Right ventricle myocardium superior (tissue), 1 donor: ENCODE results near the gene RAMACL. TPM values are rescaled to one million over a fixed set of nuclear protein-coding genes. Genes with fewer than 3 reads are reported as not detected.
"Not testable (repeated sequence)": the region's sequence is repeated elsewhere in the genome, so short reads cannot be mapped to it uniquely, and the experiment has no call there.

Source experiments
- ATAC-seq: fragments of 200-7000 bp; cut with Tn5 transposase; one replicate; pipeline ENCODE4 v1.9.1; 2020; ENCODE audit warnings: mild to moderate bottlenecking; ENCODE audit not compliant: poor library complexity
- DNase-seq: peaks from one replicate; pipeline ENCODE4 v3.0.0-alpha.2; 2020
- intact Hi-C: fragments of 100-400 bp; cut with DNase I; formaldehyde crosslinking; loops from one replicate; pipeline ENCODE4 v1.11.2; 2022
- total RNA-seq: library from RNA; stranded (reverse); fragmentation: NEBNext Ultra II Directional; extraction: Animal tissue kit (Norgen Biotek cat#: 25700); gene quantifications from one replicate; pipeline ENCODE4 v1.2.1, GENCODE V29; 2021
- donor health status: DM: no; HTN: yes; CAD: no; lungs with severe emphysema.

Gene RAMACL
- total RNA-seq, 1 donor from 2014 or later, result 1.3 TPM

- intact Hi-C loops, result no loop called here
- DNase-seq (no peak), ATAC-seq (no peak)
These were observed 3.1 kb downstream of the RAMACL start for GRCh38 chr6:166583230-166583965.

DNA sequence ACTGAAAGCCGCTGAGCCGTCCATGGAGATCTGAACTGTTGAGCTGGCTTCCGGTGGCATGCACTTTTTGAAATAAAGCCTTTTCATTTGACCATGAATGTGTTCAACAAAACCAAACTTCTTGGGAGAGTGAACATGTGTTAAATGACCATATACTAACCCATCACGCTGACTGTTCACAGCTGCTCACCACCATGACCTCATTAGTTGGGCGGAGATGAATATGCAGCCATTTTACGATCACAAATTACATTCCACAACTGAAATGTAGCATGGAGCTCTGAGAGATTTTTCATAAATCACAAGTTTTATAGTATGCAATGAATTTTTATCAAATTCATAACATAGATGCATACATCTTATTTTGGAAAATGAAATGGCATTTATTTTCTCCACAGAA is 4.2 kb downstream of the RAMACL start:
- ATAC-seq, result no peak
- DNase-seq, result no peak

GRCh38 chr6:166581801-166582200 is 4.7 kb downstream of the RAMACL start:
- intact Hi-C loops, ATAC-seq, DNase-seq: not testable (repeated sequence)

More for the DNA sequence above, 4.2 kb downstream of the RAMACL start:
- intact Hi-C loops, result no loop called here

- ATAC-seq, result no peak
- intact Hi-C loops, result no loop called here
- DNase-seq, result no peak
These were observed 5.4 kb downstream of the RAMACL start for GRCh38 chr6:166581091-166581511.

DNA sequence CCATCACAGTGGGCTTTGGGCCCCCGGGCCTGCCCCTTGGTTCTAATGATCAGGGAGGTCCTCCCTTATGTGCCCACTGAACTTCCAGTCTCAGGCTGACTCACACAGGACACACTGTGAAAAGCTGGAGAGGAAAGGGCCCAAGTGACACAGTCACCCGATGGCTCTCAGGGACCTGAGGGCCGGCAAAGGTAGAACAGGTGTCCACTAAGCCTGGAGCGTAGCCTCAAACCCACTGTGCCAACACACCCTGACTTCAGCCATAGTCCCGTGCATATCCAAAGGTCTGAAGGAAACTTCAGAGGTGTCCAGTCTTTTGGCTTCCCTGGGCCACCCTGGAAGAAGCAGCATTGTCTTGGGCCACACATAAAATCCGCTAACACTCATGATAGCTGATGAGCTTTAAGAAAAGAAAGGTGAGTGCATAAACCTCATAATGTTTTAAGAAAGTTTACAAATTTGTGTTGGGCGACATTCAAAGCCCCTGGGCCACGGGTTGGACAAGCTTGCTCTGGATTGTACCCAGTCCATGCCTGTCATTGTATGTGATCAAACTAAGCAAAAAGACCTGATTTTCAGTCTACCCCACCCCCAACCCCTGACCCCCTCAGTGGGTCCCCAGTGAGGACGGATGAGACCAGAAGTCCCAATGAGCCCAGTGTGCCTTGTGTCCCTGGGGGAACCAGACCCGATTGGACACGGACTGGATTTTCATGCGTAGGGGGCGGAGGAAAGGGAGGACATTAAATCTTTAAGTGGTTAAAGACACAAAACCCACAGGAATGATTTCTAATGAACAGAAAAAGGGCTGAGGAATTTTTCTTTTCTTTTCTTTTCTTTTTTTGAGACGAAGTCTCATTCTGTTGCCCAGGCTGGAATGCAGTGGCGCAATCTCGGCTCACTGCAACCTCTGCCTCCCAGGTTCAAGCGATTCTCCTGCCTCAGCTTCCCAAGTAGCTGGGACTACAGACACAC is 6.1 kb downstream of the RAMACL start:
- intact Hi-C loops, result no loop called here
- DNase-seq (no peak), ATAC-seq (no peak)

GRCh38 chr6:166579237-166579850 is 7.1 kb downstream of the RAMACL start:
- intact Hi-C loops, result no loop called here
- no peak for ATAC-seq
- DNase-seq, result no peak

GRCh38 chr6:166578536-166579236 is 7.8 kb downstream of the RAMACL start:
- no peak for ATAC-seq
- intact Hi-C loops, result no loop called here
- DNase-seq, result no peak

DNA sequence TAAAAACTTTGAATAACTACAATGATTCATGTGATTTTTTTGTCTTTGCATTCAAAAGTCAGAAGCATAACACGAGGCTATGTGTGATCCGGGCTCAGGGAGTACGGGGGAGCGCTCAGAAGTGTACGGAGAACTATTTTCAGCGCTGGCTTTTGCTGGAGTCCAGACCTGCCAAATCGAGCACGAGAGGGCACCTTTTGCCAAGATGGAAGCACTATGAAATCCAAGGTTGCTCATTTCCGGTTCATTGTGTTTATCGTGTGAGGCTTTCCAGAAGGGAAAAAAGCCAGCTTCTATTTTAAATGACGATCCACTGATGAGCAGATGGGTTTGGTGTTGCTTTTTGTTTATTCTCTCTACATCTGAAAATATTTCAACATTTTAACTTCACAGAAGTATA is 11.3 kb downstream of the RAMACL start:
- peak; percentile 93 for ATAC-seq
- peak; percentile 58 for DNase-seq
- intact Hi-C loops, result no loop called here

DNA sequence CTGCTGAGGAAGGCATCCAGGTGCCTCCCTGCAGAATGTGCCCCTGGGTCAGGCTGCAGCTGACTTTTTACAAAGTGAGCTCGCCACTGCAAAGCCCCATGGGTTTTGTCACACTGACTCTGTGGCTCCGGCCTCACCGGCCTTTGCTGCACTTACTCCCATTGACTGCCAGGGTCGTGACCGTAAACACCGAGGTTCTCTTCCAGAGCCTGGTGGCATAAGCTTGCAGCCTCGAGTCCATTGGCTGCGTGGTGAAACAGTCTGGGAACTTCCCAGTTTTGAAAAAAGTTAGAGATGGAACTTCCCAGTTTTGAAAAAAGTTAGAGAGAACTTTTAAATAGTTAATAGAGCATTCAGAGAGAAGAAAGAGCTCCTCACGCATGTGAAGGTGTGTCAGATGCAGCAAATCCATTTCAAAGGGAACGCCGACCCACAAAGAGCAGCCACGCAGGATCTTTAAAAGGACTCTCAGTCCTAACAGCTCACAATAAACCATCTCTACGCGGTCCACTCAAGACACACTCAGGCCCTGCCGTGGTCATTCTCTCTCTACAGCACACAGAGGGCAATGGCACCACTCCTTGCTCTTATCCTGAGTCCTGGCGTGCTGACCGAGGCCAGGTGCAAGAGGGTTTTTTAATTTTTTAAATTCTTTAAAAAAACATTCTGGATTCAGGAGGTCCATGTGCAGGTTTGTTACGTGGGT is 12.8 kb downstream of the RAMACL start:
- ATAC-seq (no peak), DNase-seq (no peak)
- intact Hi-C loops, result loop anchor here (5.0 kb wide), 1 partner anchor 49 kb away; no protein-coding TSS in a partner anchor

GRCh38 chr6:166572370-166573261 is 13.9 kb downstream of the RAMACL start:
- DNase-seq (no peak), ATAC-seq (peak; percentile 52)
- intact Hi-C loops, result loop anchor here (5.0 kb wide), 1 partner anchor 50 kb away; no protein-coding TSS in a partner anchor

GRCh38 chr6:166570929-166571713 is 15.4 kb downstream of the RAMACL start:
- no peak for ATAC-seq
- DNase-seq, result no peak
- intact Hi-C loops, result loop anchor here (5.0 kb wide), 1 partner anchor 51 kb away; no protein-coding TSS in a partner anchor

DNA sequence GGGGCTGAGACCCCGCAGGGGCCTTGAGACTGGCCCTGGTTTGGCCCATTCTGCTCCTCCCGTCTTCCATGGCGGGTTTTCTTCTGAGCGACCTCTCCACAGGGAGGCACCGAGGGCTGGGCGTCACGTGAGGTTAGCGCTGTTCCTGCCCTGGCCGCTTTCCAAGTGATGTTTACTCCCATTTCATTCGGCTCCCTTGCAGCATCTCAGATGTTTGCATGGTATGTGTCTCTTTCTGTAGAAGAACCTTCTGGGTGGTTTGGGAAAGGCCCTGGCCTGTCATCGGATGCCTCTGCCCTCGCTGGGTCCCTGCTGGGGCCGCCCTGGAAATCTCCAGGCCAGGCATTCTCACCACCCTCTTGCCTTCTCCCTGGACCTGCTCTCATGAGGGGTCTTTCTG is 17.3 kb downstream of the RAMACL start:
- no peak for DNase-seq
- intact Hi-C loops, result no loop called here
- no peak for ATAC-seq

GRCh38 chr6:166567813-166568212 is 18.7 kb downstream of the RAMACL start:
- DNase-seq (no peak), ATAC-seq (no peak)
- intact Hi-C loops, result no loop called here

GRCh38 chr6:166567107-166567506 is 19.4 kb downstream of the RAMACL start:
- DNase-seq, result no peak
- ATAC-seq, result no peak
- intact Hi-C loops, result no loop called here

DNA sequence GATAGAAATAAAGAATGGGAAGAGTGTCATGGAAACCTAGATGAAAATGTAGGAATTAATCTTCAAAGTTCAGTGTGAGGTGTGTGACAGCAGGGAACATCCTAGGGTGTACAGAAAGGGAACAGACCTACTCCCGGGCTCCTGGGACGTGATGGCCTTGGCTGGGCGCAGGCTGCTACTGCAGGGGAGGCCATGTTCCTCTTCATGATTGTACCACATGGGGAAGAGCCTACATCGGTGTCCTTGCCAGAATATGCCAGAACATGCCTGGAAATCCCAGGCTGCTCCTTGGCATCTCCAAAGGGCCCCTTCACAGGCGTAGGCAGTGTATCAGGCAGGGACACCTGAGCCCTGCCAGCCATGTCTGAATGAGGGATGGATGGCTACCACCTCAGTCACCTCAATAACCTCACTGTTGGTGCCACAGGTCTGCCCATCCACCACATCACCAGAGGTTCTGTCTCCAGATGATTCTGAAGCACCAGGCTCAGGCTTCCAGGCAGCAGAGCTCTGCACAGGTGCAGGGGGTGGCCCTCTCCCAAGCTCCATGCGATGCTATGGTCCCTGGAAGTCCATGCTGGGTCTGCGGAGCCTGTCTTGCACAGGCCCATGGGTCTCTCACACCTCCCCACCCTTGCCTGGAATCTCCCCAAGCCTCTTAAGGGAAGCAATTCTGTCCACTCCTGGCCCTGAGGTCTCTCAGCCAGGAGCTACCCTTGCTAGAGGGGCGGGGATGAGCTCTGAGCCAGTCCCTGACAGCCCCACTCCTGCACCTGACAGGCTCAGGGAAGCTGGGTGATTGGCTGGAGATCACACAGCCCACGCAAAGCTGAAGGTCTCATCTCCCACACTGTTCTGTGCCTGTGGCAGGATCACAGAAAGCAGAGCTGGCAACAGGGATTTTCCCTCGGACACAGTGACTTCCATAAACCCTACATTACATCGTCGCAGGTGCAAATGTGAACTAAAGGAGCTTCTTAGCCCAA is 20.2 kb downstream of the RAMACL start:
- DNase-seq (no peak), ATAC-seq (no peak)
- intact Hi-C loops, result no loop called here
